Stomach (tissue), 9 donors: ENCODE measurements around the gene CHMP1A. TPM values are rescaled to one million over a fixed set of nuclear protein-coding genes. Genes with fewer than 3 reads are reported as not detected.
"Not testable (repeated sequence)": the region's sequence is repeated elsewhere in the genome, so short reads cannot be mapped to it uniquely, and the experiment has no call there.

Experiments used
- DNase-seq, 2 donors: peaks; one replicate each; pipeline versions ENCODE4 v3.0.0 to v3.0.0-alpha.2; 2013 to 2019
- H3K27ac ChIP-seq, 5 donors: fragments of 200-600 bp in 4 of 5; sonication (generic) in 4 of 5; one replicate each; pipeline ENCODE4 v1.5.1; 2013 to 2019; ENCODE audit warnings: mild to moderate bottlenecking in 1 of 5, moderate library complexity in 1 of 5
- H3K27me3 ChIP-seq, 3 donors: fragments of 200-600 bp; sonication (generic); one replicate each; pipeline ENCODE4 v1.5.1; 2017 to 2019; ENCODE audit warnings: mixed run types in 1 of 3
- H3K36me3 ChIP-seq, 4 donors: fragments of 200-600 bp; sonication (generic); 1 replicate in 3 of 4; 2 replicates in 1 of 4; pipeline ENCODE4 v1.5.1; 2016 to 2019
- H3K4me1 ChIP-seq, 4 donors: fragments of 200-600 bp; sonication (generic); one replicate each; pipeline ENCODE4 v1.5.1; 2016 to 2019
- H3K4me3 ChIP-seq, 4 donors: fragments of 200-600 bp; sonication (generic) in 3 of 4; one replicate each; pipeline ENCODE4 v1.5.1; 2016 to 2019; ENCODE audit warnings: mild to moderate bottlenecking in 1 of 4
- H3K9me3 ChIP-seq, 4 donors: fragments of 200-600 bp; sonication (generic); one replicate each; pipeline ENCODE4 v1.5.1; 2016 to 2019
- CTCF ChIP-seq, 7 experiments: fragments of 450-650 bp in 4 of 7; fragments of 200-600 bp in 3 of 7; sonication (generic) in 3 of 7; IDR thresholded peaks; one replicate each; pipeline ENCODE4 v1.5.1; 2016 to 2019; ENCODE audit warnings: antibody characterized with exemption in 7 of 7, control low read depth in 2 of 7, mild to moderate bottlenecking in 1 of 7
- EP300 ChIP-seq: sonication (generic); formaldehyde crosslinking; IDR thresholded peaks from one replicate; pipeline ENCODE4 v1.6.1; 2017; ENCODE audit warnings: antibody characterized with exemption
- POLR2A ChIP-seq, 4 donors: fragments of 450-650 bp; IDR thresholded peaks; one replicate each; pipeline ENCODE4 v1.6.1; 2016; ENCODE audit warnings: antibody characterized with exemption in 4 of 4, control low read depth in 2 of 4, mild to moderate bottlenecking in 1 of 4, moderate library complexity in 1 of 4
- POLR2AphosphoS5 ChIP-seq, 3 donors: sonication (generic); formaldehyde crosslinking; IDR thresholded peaks; one replicate each; pipeline ENCODE4 v1.6.1; 2016; ENCODE audit warnings: antibody characterized with exemption in 3 of 3
- WGBS, 5 donors: extraction: QIAGEN DNeasy Blood & Tissue Kit in 3 of 5; methylation state at CpG; one replicate each; pipeline versions ENCODE4 v1.1.5 to v1.1.7; 2013 to 2018; 5-methylcytosine and 5-hydroxymethylcytosine counted together
- intact Hi-C: fragments of 100-400 bp; cut with DNase I; formaldehyde crosslinking; loops from one replicate; pipeline ENCODE4 v1.15.1; 2023; ENCODE audit warnings: low total_unique reads
- polyA plus RNA-seq, 3 donors: library from polyadenylated mRNA; stranded (reverse); fragments of 200-250 nt; gene quantifications; one replicate each; pipeline ENCODE4 v1.2.3, GENCODE V29; 2013
- total RNA-seq, 5 donors: library from RNA; depleted of rRNA; stranded (reverse); fragments of >200 nt; gene quantifications; one replicate each; pipeline versions ENCODE4 v1.1.0 to v1.2.3, GENCODE V29; 2014 to 2016
- donor health status: healthy with polysubstance abuse.
- donor health status: Bipolar disorder and iron deficiency.
- donor health status: healthy.

CHMP1A gene
- total and polyA plus RNA-seq, 8 donors: 20.1 to 146 (median 61.9) TPM

DNA sequence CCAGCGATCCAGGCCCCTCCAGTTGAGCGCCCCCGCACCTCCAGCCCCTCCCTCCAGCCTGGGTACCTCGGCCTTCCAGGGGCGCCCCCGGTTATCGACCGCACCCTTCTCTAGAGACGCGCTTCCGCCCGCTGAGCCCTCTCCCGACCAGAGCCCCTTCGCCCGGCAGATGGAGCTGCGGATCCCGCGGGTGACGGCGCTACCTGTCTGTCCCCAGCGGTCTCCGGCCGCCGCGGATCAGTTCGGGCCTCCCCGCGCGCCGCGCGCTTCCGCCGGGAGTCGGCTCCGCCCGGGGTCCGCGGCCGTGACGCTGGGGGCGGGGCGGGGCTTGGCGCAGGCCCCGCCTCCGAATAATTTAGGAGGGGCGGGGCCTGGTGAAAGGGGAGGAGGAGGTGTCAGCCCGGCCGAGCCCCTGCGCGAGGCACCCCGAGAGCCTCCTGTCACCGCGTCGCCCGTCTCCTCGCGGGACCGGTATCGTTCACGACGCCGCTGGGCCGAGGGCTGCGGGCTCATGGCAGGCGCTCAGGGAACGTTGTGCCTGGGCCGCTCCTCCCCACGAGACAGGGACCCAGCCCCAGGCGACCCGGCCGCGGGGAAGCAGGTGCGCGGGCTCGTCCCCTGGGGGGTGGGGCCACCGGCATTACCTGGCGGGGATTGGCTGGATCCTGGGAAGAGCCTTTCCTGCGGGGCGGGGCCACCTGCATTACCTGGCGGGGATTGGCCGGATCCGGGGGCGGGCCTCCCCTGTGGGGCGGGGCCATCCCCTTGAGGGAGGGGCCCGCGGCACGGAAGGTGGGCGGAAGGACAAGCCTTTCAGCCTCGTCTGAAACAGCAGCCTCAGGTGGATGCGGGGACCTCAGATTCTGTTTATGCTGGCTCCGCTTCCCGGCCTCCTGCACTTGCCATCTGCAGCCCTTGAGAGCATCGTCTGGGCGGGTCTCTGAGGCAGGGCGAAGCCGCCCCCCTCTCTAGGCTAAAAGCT is 44.2 kb upstream of the CHMP1A start, which contains the start of gene SPATA2L:
Gene SPATA2L, minus strand, starts transcription at position 281 of the 982 bp plus-strand sequence. CDS start 473 bp downstream, outside the sequence.
- peaks cover 0 to 15% (median 13%) of the 10 kb centered on the region in 4 donors for H3K36me3 ChIP-seq
- peak within 1 kb of the TSS; percentile 70 to 80 (median 74) for H3K4me3 ChIP-seq
- TF ChIP-seq POLR2A (IDR thresholded peaks at IDR 0.05) (peak in 2 of 4 donors; percentile 45 to 47), POLR2AphosphoS5 (IDR thresholded peaks at IDR 0.05) (peak; percentile 25 to 92 (median 82)), CTCF (IDR thresholded peaks at IDR 0.05) (peak in 1 of 7 experiments; percentile 30), EP300 (no peak)
- H3K27me3 ChIP-seq: peaks cover 0 to 29% (median 0%) of the 10 kb centered on the region in 3 donors
- H3K9me3 ChIP-seq: no peaks in the 10 kb centered on the region
- intact Hi-C loops: loop anchor here (10.0 kb wide), 1 partner anchor 163 kb away; no protein-coding TSS in a partner anchor
- DNase-seq: peak; percentile 98
- peak within 1 kb of the TSS; percentile 89 to 99 (median 94) for H3K27ac ChIP-seq
- WGBS, 5 donors: 1 to 3% (median 1%) methylated on average over 27 to 97 of the region's 97 CpGs
- peaks cover 28 to 54% (median 44%) of the 10 kb centered on the region in 4 donors for H3K4me1 ChIP-seq

- 1 to 2% (median 1%) methylated on average over 41 to 78 of the region's 78 CpGs; no CpG with 5 or more reads in 1 of the 5 donors for WGBS, 5 donors
- Histone ChIP-seq H3K27ac (peak overlapping the region; percentile 89 to 99 (median 94)), H3K4me3 (peak overlapping the region; percentile 70 to 80 (median 74)), H3K27me3 (peaks cover 0 to 29% (median 0%) of the 10 kb centered on the region in 3 donors), H3K4me1 (peaks cover 28 to 53% (median 44%) of the 10 kb centered on the region in 4 donors), H3K36me3 (peaks cover 0 to 24% (median 21%) of the 10 kb centered on the region in 4 donors), H3K9me3 (no peaks in the 10 kb centered on the region)
- TF ChIP-seq POLR2AphosphoS5 (IDR thresholded peaks at IDR 0.05) (peak in 2 of 3 donors; percentile 18 to 41), CTCF (IDR thresholded peaks at IDR 0.05) (peak in 1 of 7 experiments; percentile 4), EP300 (no peak), POLR2A (IDR thresholded peaks at IDR 0.05) (no peak)
- DNase-seq: peak; percentile 76 to 92
- intact Hi-C loops: loop anchor here (10.0 kb wide), 1 partner anchor 164 kb away; no protein-coding TSS in a partner anchor
These were observed 43.3 kb upstream of the CHMP1A start for GRCh38 chr16:89700649-89701424.

DNA sequence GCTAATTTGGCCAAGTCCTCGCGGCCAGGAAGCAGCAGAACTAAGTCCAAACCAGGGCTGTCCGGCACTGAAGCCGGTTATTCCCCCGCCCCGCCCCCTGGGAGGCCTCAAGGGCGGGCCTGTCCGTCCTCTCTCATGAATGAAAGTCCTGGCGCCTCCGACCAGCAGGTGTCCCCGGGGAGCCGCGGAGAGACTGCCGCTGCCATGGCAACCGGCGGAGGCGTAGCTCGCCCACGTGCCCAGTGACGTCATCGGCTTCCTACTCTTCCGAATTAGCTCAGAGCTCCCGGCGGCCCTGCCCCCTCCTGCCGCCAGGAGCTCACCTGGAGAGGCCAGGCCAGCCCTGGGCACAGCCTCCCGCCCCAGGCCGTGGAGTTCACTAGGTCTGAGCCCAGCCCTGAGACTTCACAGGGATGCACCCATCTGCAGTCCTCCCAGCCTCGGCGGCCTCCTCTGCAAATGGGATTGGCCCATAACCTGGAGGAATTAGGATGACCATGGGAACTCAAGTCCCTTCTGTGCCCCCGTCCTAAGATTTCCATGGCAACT is 42.7 kb upstream of the CHMP1A start:
- Histone ChIP-seq H3K27me3 (peaks cover 0 to 29% (median 0%) of the 10 kb centered on the region in 3 donors), H3K4me3 (peak overlapping the region; percentile 70 to 80 (median 74)), H3K9me3 (no peaks in the 10 kb centered on the region), H3K36me3 (peaks cover 0 to 30% (median 28%) of the 10 kb centered on the region in 4 donors), H3K4me1 (peaks cover 28 to 56% (median 41%) of the 10 kb centered on the region in 4 donors), H3K27ac (peak overlapping the region; percentile 89 to 99 (median 94))
- TF ChIP-seq EP300 (no peak), CTCF (IDR thresholded peaks at IDR 0.05) (peak in 6 of 7 experiments; percentile 43 to 91 (median 76)), POLR2AphosphoS5 (IDR thresholded peaks at IDR 0.05) (peak; percentile 59 to 84 (median 66))
- DNase-seq: peak; percentile 99 to 100
- intact Hi-C loops: loop anchor here (10.0 kb wide), 1 partner anchor 165 kb away; no protein-coding TSS in a partner anchor
- 0 to 1% (median 1%) methylated on average over 11 to 30 of the region's 30 CpGs for WGBS, 5 donors

GRCh38 chr16:89699629-89700099 is 42.2 kb upstream of the CHMP1A start:
- H3K27ac ChIP-seq: peak overlapping the region; percentile 89 to 99 (median 94)
- DNase-seq, H3K9me3 ChIP-seq: not testable (repeated sequence)
- H3K4me3 ChIP-seq: peak overlapping the region; percentile 70 to 80 (median 74)
- intact Hi-C loops: loop anchor here (10.0 kb wide), 1 partner anchor 165 kb away; no protein-coding TSS in a partner anchor
- H3K4me1 ChIP-seq: peaks cover 28 to 56% (median 41%) of the 10 kb centered on the region in 4 donors
- peaks cover 0 to 28% (median 0%) of the 10 kb centered on the region in 3 donors for H3K27me3 ChIP-seq
- 50 to 57% (median 53%) methylated on average over 14 to 18 of the region's 18 CpGs for WGBS, 5 donors
- peaks cover 0 to 36% (median 33%) of the 10 kb centered on the region in 4 donors for H3K36me3 ChIP-seq

- Histone ChIP-seq H3K27me3 (peaks cover 0 to 22% (median 0%) of the 10 kb centered on the region in 3 donors), H3K4me1 (peaks cover 28 to 56% (median 41%) of the 10 kb centered on the region in 4 donors), H3K36me3 (peaks cover 9 to 45% (median 42%) of the 10 kb centered on the region in 4 donors)
- H3K4me3 ChIP-seq, DNase-seq, H3K9me3 ChIP-seq, H3K27ac ChIP-seq, intact Hi-C loops: not testable (repeated sequence)
- WGBS, 5 donors: 96 to 97% (median 97%) methylated on average over 14 of the region's 14 CpGs
These were observed 41.2 kb upstream of the CHMP1A start for GRCh38 chr16:89698717-89699116.
